ENCODE measurements around the gene DBN1.

- TF ChIP-seq CTCF (optimal IDR thresholded peaks at IDR 0.05 in 1 of 3, IDR thresholded peaks at IDR 0.05 in 1 of 3, conservative IDR thresholded peaks at IDR 0.05 in 1 of 3; ENCODE audit: extremely low read depth in 1 of 3, insufficient read depth in 2 of 3, low read length in 3 of 3) (no peak), EZH2 (IDR thresholded peaks at IDR 0.05; ENCODE audit: low read length) (no peak)
Observed at GRCh38 chr5:177430972-177431316, 42.5 kb downstream of the DBN1 start.
